Stimulated activated naive CD8-positive, alpha-beta T cell treated with anti-CD3 and anti-CD28 coated beads, Interleukin-15, amount 100 ng/mL, for 72 hours (primary cell): Measurements from ENCODE around the gene HRCT1.
A peak's percentile ranks its signal among the peaks of the same experiment; 100 is the strongest.
"Not testable (repeated sequence)": the region's sequence is repeated elsewhere in the genome, so short reads cannot be mapped to it uniquely, and the experiment has no call there.

ENCODE experiments used
- ATAC-seq: fragments of 150-1000 bp; cut with Tn5 transposase; 2 replicates; pipeline ENCODE4 v1.10.0; 2021; ENCODE audit warnings: mild to moderate bottlenecking, moderate library complexity
- DNase-seq, 2 donors: peaks; one replicate each; pipeline ENCODE4 v3.0.0; 2021 to 2022
- H3K27ac Mint-ChIP-seq, 2 donors: one replicate each; pipeline ENCODE4 v1.8.0; 2022; ENCODE audit warnings: mild to moderate bottlenecking in 2 of 2, mixed read lengths in 2 of 2, moderate library complexity in 2 of 2
- H3K27me3 Mint-ChIP-seq: one replicate; pipeline ENCODE4 v1.8.0; 2022; ENCODE audit warnings: mixed read lengths
- H3K4me1 Mint-ChIP-seq: one replicate; pipeline ENCODE4 v1.8.0; 2022; ENCODE audit warnings: mild to moderate bottlenecking, mixed read lengths
- H3K4me3 Mint-ChIP-seq, 2 donors: one replicate each; pipeline ENCODE4 v1.8.0; 2022; ENCODE audit warnings: mild to moderate bottlenecking in 2 of 2, mixed read lengths in 2 of 2, moderate library complexity in 1 of 2
- H3K9me3 Mint-ChIP-seq, 2 donors: one replicate each; pipeline ENCODE4 v1.8.0; 2022; ENCODE audit warnings: mixed read lengths in 2 of 2

Gene HRCT1

DNA sequence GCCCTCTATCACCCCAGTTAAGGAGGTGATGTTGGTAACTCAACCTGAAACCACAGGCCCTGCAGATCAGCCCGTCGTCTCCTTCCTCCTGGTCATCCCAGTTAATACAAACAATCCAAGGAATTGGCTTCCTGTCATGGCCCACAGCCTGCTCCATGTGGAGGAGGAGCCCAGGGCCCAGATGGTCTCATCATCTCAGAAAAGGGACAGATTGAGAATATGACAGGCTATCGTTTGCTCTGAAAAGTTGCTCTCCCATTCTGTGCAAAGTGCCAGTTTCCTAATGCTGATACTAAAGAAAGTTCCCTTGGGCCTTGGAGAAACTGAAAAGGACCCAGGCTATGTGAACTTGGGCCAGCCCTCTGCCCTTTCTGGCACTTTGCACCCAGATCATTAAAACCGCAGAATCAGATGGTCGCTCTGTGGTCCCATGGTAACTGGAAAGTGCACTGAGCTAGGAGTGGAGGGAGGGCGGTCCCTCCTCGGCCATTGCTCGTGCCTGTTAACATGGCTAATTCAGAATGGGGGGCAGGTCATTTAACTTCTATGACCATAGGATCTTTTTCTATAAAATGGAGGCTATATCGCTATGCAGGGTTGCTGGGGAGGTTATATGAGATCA, 2.6 kb downstream of the HRCT1 start:
- H3K4me3 Mint-ChIP-seq: no peak overlapping the region

DNA sequence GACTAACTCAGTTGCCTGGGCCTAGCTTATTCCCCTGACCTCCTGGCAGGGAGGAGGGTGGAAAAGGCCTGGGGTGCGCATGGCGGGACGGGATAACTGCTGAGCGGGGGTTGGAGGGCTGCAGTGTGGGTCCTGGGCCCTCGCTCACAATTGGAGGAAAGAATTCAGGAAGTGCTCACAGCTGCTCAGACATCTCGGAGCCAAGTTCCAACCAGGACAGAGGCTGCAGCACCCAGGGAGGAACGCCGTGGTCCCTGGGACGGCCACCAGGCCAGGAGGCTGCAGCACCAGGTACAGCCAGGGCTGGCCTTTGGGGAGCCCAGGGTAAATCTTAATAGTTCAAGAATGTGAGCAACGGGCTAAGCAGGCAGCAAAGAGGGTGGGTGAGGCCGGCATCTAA, 3.3 kb downstream of the HRCT1 start, which contains the start of gene SPAAR:
Gene SPAAR, plus strand, starts transcription at position 217 of the 400 bp plus-strand sequence. CDS start 974 bp downstream, outside the sequence.
- H3K27ac Mint-ChIP-seq: no peak within 1 kb of the TSS
- no peak within 1 kb of the TSS for H3K4me3 Mint-ChIP-seq
- ATAC-seq (no peak), DNase-seq (no peak)
- H3K27me3 Mint-ChIP-seq: no peaks in the 10 kb centered on the region
- peaks cover 66% of the 10 kb centered on the region for H3K4me1 Mint-ChIP-seq
- H3K9me3 Mint-ChIP-seq: no peaks in the 10 kb centered on the region

More for the DNA sequence above, 2.6 kb downstream of the HRCT1 start:
- H3K27me3 Mint-ChIP-seq: no peaks in the 10 kb centered on the region
- peaks cover 66% of the 10 kb centered on the region for H3K4me1 Mint-ChIP-seq
- no peak overlapping the region for H3K27ac Mint-ChIP-seq
- no peaks in the 10 kb centered on the region for H3K9me3 Mint-ChIP-seq
- DNase-seq: no peak
- ATAC-seq: no peak

DNA sequence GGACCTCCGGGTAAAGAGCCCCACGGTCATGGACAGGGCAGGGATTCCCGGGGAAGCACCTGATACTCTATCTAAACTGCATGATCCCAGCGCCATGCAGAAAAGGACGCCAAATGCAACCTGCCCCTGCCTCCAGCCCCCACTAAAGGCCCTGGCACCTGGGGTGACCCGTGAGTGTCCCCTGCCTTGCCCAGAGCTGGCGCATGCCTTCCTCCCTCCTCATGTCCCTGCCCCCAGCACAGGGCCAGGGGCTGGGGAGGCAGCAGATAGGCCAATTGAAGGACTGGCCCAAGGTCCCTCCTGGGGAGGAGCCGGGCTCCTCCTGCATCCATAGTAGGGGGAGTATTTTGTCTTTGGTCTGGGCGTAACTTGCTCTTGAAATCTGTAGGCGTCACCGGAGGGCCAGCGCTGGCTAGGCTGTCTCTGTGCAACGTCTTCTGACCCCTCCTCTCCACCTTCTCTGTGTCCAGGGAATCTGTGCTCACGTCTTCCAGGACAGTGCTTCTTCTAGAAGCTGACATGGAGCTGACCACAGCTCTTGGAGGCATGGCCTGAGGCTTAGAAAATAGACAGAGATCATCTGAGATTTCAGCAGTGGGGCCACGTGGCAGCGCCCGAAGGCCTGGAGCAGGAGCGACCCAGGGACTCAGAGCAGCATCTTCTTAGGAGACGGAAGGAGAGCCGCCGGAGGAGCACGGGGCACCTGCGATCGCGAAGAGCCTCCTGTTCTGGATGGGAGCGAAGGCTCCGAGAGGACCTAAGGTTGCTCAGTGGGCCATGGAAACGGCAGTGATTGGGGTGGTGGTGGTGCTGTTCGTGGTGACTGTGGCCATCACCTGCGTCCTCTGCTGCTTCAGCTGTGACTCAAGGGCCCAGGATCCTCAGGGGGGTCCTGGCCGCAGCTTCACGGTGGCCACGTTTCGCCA, 3.9 kb downstream of the HRCT1 start:
- DNase-seq: no peak
- Mint-ChIP-seq H3K4me1 (peaks cover 61% of the 10 kb centered on the region), H3K4me3 (no peak overlapping the region), H3K9me3 (no peaks in the 10 kb centered on the region), H3K27me3 (no peaks in the 10 kb centered on the region), H3K27ac (no peak overlapping the region)
- no peak for ATAC-seq

DNA sequence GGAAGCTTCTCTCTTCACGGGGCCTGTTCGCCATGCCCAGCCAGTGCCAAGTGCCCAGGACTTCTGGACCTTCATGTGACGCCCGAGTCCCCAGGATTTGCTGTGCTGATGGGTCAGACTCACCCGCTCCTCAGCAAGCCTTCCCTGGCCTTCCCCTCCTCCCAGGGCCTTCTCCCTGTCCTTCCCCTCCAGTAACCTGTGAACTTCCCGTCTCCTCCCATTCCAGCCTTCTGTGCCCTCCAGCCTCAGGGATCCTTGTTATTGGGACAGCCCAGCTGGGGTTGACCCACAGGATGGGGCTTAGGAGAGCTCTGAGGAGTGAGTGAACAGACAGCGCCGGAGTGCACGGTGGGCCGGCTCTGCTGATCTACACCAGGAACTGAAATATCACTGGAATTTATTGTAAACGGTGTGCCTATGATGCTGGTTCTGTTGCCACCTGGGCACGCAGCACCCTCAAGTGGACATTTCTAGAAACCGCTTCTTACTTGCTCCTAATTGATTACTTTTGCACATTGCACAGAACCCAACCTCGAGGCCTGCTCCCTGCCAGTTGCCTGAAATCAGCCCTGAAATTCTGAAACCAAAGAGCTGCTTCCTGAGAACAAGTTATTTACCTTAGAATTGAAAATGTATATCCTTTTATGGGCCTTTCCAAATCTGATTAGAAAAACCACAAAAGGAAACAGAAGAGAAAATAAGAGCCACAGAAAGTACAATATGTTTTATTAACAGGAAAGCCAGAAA, 4.8 kb downstream of the HRCT1 start:
- no peaks in the 10 kb centered on the region for H3K9me3 Mint-ChIP-seq
- H3K4me3 Mint-ChIP-seq: peak overlapping the region; percentile 35 to 62
- H3K27me3 Mint-ChIP-seq: no peaks in the 10 kb centered on the region
- ATAC-seq: peak; percentile 62
- H3K27ac Mint-ChIP-seq: peak overlapping the region; percentile 75 to 91
- peaks cover 55% of the 10 kb centered on the region for H3K4me1 Mint-ChIP-seq
- DNase-seq: peak; percentile 38 to 44

DNA sequence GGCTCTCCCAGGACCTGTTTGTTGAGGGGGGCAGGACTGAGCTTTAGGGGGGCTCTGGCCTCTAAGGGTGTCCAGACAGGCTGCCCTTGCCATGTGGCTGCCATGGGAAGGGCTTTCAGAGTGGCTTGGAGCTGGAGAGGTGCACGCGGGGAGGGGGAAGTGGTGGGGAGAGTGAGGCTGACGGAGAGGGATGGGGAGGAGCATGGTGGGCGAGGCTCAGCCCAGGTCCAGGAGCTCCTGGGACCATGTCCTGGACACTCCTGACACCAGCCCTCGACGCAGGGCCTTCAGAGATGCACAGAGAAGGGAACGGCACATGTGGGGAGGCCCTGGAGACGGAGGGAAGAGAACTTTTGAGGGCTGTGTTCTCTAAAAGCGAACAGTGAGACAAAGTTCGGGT, 5.7 kb downstream of the HRCT1 start:
- Mint-ChIP-seq H3K27ac (peak overlapping the region in 1 of 2 donors; percentile 6), H3K27me3 (no peaks in the 10 kb centered on the region), H3K9me3 (no peaks in the 10 kb centered on the region), H3K4me1 (peaks cover 51% of the 10 kb centered on the region), H3K4me3 (no peak overlapping the region)
- no peak for DNase-seq
- no peak for ATAC-seq

DNA sequence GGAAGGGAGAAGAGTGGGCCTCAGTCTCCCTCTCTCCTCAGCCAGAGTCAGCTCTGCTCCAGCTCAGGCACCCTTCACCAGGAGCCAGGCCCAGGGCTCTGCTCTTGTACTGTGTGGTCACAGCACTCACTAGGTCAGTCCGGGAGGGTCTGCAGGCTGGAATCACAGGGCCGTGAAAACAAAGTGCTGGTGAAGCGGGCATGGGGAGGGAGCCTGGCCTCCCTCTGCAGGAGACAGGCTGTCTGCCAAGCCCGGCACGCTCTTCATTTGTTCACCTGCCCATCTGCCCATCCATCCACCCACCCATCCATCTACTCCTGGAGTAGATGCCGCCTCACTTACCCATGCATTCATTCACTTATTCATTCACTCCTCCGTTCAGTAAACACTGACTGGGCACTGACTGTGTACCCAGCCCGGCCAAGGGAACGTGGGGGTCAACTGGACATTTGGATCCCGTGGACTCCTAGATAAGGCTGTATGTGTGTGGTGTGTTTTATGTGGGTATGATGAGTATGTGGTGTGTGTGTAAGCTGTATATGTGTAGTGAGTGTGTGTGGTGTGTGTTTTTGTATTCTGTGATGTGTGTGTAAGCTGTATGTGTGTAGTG, 6.9 kb downstream of the HRCT1 start:
- Mint-ChIP-seq H3K9me3 (no peaks in the 10 kb centered on the region), H3K4me3 (no peak overlapping the region), H3K27me3 (no peaks in the 10 kb centered on the region), H3K4me1 (peaks cover 40% of the 10 kb centered on the region), H3K27ac (no peak overlapping the region)
- DNase-seq (no peak), ATAC-seq (no peak)

DNA sequence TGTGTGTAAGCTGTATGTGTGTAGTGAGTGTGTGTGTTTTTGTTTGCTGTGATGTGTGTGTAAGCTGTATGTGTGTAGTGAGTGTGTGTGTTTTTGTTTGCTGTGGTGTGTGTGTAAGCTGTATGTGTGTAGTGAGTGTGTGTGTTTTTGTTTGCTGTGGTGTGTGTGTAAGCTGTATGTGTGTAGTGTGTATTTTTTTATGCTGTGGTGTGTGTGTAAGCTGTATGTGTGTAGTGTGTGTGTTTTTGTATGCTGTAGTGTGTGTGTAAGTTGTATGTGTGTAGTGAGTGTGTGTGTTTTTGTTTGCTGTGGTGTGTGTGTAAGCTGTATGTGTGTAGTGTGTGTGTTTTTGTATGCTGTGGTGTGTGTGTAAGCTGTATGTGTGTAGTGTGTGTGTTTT, 7.4 kb downstream of the HRCT1 start:
- H3K9me3 Mint-ChIP-seq, H3K27me3 Mint-ChIP-seq, H3K4me3 Mint-ChIP-seq, ATAC-seq, DNase-seq, H3K27ac Mint-ChIP-seq: not testable (repeated sequence)
- peaks cover 35% of the 10 kb centered on the region for H3K4me1 Mint-ChIP-seq

DNA sequence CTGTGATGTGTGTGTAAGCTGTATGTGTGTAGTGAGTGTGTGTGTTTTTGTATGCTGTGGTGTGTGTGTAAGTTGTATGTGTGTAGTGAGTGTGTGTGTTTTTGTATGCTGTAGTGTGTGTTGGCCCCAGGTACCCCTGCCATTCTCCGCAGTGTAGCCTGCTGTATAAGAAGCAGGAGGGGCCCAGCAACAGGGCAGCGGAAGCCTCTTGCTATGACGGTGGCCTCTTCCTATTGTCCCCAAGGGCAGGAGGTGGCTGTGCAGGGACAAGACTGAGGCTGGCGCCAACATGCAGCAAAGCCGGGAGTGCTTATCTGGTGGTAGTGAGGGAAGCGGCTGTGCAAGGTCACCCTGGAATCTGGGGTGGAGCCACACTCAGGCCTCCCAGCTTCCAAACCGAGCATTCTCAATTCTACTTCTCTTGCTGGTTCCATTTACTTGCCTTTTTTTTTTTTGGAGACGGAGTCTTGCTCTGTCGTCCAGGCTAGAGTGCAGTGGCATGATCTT, 8.4 kb downstream of the HRCT1 start:
- H3K4me1 Mint-ChIP-seq: peaks cover 25% of the 10 kb centered on the region
- ATAC-seq (peak; percentile 56), DNase-seq (no peak)
- H3K27me3 Mint-ChIP-seq: no peaks in the 10 kb centered on the region
- no peak overlapping the region for H3K4me3 Mint-ChIP-seq
- H3K27ac Mint-ChIP-seq: no peak overlapping the region
- no peaks in the 10 kb centered on the region for H3K9me3 Mint-ChIP-seq

DNA sequence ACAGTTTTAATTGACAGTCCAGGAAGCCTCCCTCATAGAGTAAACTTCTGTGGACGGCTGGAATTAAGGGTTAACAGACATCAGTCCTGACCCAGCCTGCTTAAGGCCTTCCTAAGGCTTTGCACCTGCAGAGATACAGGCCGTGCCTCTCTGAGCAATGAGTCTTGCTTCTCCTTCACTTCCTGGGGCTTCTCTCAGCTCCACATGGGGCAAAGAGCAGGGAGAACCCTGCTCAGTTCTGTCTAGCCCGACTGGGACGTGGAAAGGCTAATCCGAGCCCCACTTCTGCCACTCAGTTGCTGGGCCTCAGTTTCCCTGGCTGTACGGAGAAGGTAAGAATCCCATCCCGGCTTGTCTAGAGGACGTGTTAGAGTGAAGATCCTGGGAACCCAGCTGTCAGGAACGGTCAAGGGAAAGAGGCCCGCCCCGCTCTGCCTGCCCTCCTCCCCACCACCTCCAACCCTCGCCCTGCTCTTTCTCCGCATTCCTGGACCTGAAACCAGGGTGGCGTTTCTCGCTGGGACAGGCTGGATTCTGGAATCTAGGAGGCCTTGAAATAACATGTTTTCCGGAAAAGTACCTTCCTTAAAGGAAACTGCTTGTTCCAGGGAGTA, 9.8 kb downstream of the HRCT1 start:
- no peaks in the 10 kb centered on the region for H3K9me3 Mint-ChIP-seq
- peaks cover 13% of the 10 kb centered on the region for H3K4me1 Mint-ChIP-seq
- H3K4me3 Mint-ChIP-seq: no peak overlapping the region
- no peak overlapping the region for H3K27ac Mint-ChIP-seq
- no peak for DNase-seq
- no peak for ATAC-seq
- H3K27me3 Mint-ChIP-seq: no peaks in the 10 kb centered on the region

DNA sequence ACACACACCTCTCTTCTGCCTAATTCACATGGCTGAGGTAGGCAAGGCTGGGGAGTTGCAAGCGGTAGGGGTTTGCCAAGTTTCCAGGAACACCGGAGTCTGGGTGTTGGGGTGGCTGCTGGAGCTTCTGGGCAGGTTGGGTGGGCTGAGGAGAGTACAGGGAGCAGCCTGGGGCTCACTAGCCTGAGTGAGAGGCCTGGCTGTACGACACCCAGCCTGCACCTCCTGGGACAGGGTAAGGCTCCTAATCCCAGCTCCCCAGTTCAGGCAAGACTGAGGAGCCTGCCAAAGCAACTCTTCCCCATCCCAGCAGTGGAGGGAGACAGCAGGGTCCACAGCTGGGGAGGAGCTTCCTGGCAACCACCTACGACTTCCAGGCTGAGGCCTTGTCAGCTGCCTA, 11.3 kb downstream of the HRCT1 start:
- no peak for DNase-seq
- no peaks in the 10 kb centered on the region for H3K27me3 Mint-ChIP-seq
- peaks cover under 1% of the 10 kb centered on the region for H3K4me1 Mint-ChIP-seq
- H3K9me3 Mint-ChIP-seq: no peaks in the 10 kb centered on the region
- H3K27ac Mint-ChIP-seq: no peak overlapping the region
- ATAC-seq: peak; percentile 15
- no peak overlapping the region for H3K4me3 Mint-ChIP-seq

DNA sequence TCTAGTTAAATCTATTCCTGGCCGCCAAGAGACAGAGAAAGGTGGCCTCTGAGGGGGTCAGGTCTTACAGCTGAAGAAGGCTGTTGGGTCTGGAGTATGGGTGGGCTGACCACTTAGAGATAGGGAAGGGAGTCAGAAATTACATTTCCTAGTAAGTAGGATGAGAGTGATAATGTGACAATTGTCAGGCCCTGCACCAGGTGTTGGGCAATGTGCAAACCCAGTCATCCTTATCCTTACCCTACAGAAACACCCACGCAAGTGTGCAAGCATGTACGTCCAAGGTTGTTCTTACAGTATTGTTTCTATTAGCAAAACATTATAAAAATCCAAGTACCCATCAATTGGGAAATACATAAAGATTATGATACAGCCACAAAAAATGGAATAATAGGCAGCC, 12.8 kb downstream of the HRCT1 start:
- no peak for ATAC-seq
- peaks cover 12% of the 10 kb centered on the region for H3K4me1 Mint-ChIP-seq
- H3K9me3 Mint-ChIP-seq: no peaks in the 10 kb centered on the region
- no peak overlapping the region for H3K4me3 Mint-ChIP-seq
- no peaks in the 10 kb centered on the region for H3K27me3 Mint-ChIP-seq
- DNase-seq: no peak
- H3K27ac Mint-ChIP-seq: no peak overlapping the region

DNA sequence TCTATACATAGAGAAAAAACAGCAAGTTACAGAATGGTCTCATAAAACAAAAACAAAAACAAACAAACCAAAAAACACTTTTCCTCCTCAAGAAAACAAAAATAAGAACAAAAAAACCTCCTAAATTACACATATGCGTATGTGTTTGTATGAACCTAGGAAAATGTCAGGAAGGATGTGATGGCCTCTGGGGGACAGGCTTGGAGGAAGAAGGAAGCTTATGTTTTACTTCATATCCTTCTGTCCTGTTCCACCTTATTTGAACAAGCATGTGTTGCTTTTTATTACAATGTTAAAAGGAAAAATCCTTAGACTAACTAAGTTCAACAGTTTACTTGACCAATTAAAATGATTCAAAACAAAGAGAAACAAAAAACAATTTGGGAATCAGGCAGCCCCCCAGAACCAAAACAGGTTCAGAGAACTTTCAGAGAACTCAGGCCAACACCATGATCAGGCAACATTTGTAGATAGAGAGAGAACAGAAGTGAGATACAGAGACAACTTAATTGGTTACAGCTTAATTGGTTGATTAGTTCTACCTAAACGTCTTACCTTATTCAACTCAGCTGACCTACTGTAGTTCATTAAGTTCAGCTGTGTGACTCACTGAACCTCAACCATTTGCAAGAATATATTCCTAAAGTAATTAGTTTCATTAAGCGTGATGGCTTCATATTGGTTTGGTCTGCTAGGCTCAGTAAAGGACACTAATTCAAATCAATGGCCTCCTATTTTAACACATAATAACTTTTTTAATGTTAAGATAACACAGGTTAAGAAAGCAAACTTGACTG, 13.4 kb downstream of the HRCT1 start:
- no peaks in the 10 kb centered on the region for H3K9me3 Mint-ChIP-seq
- no peak overlapping the region for H3K27ac Mint-ChIP-seq
- H3K27me3 Mint-ChIP-seq: no peaks in the 10 kb centered on the region
- ATAC-seq (no peak), DNase-seq (no peak)
- H3K4me3 Mint-ChIP-seq: no peak overlapping the region
- peaks cover 19% of the 10 kb centered on the region for H3K4me1 Mint-ChIP-seq

DNA sequence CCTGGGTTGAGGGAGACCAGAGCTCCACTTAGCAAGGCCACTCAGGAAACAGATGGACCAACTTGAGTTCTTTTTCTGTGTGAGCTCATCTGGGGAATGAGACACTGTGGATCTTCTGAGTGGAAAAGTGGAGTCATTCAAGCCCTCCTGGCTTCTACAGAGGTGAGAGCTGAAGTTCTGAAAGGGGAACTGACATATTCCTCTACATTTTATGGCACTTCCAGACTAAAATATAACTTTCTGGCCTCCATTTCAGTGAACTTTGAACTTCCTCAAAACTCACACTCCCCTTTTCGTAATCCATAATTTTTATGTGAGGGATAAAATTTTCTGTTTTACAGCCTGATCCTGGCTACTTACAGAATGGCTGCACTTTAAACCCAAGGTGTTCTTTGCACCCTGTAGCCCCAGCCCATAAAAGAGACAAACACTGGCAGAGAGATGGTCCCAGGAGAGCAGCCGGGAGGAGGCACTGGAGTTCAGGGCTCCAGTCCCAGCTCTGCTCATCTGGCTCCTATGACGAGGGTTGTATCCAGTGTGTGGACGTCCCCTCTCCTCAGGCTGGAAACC, 14.1 kb downstream of the HRCT1 start:
- Mint-ChIP-seq H3K9me3 (no peaks in the 10 kb centered on the region), H3K27me3 (no peaks in the 10 kb centered on the region), H3K27ac (no peak overlapping the region), H3K4me1 (peaks cover 23% of the 10 kb centered on the region), H3K4me3 (no peak overlapping the region)
- ATAC-seq (no peak), DNase-seq (no peak)

DNA sequence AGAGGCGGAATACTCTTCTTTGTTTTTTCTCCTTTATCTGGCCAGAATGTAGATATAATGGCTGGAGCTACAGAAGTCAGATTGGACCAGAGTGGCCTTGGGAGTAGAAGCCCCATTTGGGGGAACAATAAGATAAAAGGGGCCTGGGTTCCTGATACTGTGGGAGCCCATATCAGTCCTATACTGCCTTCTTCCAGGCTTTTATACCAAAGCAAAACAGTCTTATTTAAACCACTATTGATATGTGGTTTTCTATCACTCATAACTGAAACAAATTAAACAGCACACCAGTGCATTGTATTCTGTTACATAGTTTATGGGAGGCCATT, 17.6 kb downstream of the HRCT1 start:
- Mint-ChIP-seq H3K27ac (no peak overlapping the region), H3K4me1 (peaks cover 23% of the 10 kb centered on the region), H3K9me3 (no peaks in the 10 kb centered on the region), H3K4me3 (no peak overlapping the region), H3K27me3 (no peaks in the 10 kb centered on the region)
- DNase-seq (no peak), ATAC-seq (no peak)
